Hepatocyte (in vitro differentiated cells): ENCODE results near the gene AKR7A3.

Experiments used
- CTCF ChIP-seq: fragments of 200-600 bp; sonication (generic); IDR thresholded peaks from 2 replicates; pipeline ENCODE4 v1.5.1; 2016; ENCODE audit warnings: antibody characterized with exemption, mild to moderate bottlenecking; ENCODE audit not compliant: poor library complexity
- EZH2 ChIP-seq: fragments of 200-600 bp; sonication (generic); IDR thresholded peaks from 2 replicates; pipeline ENCODE4 v1.6.1; 2016; ENCODE audit warnings: antibody characterized with exemption, mild to moderate bottlenecking, borderline replicate concordance
- EZH2phosphoT487 ChIP-seq: fragments of 200-600 bp; sonication (generic); IDR thresholded peaks from one replicate; pipeline ENCODE4 v1.6.1; 2018; ENCODE audit warnings: antibody characterized with exemption, mild to moderate bottlenecking, low read depth, moderate library complexity; ENCODE audit not compliant: unreplicated experiment, severe bottlenecking

- TF ChIP-seq CTCF (no peak), EZH2 (no peak), EZH2phosphoT487 (no peak)
Observed at GRCh38 chr1:19283891-19284290, 4.7 kb downstream of the AKR7A3 start.
